HG02623 (cell line): Measurements from ENCODE around the gene EHD1.

Source experiments
- ATAC-seq: cut with Tn5 transposase; IDR thresholded peaks from one replicate; pipeline ENCODE4 v1.9.1; 2021; ENCODE audit warnings: moderate library complexity; ENCODE audit not compliant: unreplicated experiment

The EHD1 gene

DNA sequence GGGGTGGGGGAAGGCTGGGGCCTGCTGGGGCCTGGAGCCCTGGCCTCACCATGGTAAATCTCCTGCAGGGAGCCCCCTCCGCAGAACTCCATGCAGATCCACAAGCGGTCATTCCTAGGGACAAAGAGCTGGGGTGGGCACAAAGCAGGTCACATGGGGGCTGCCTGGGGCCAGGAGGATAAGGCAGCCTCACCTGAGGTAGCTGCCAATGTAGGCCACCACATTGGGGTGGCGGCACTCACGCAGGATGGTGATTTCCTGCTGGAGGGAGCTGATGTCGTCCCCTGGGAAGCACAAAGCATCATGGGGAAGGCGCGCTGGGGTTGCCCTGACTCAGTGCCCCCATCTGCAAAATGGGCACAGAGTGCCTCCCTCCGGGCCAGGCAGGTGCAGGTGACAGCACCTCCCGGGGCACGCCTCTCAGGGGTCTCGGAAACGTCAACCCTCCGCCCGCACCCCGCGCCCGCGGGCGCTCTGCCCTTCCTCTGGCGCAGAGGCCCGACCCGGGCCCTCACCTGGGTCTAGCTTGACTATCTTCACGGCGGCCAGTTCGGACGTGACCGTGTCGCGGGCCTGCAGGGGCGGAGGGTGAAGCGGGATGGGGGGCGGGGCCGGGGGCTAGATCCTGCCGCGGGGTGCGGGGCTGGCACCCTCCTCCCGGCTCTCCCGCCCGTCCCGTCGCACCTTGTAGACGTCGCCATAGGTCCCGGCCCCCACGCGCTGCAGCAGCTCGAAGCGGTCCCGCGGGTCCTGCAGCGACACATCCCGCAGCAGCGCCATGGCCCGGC lies 75.9 kb downstream of the EHD1 start:
- no peak for ATAC-seq
